ENCODE results near the gene COA4.

GRCh38 chr11:73888244-73888643 is 11.6 kb upstream of the COA4 start:
- TF ChIP-seq CTCF (IDR thresholded peaks at IDR 0.05; ENCODE audit: low read depth, low read length, poor library complexity, severe bottlenecking): no peak
- no peak for TF ChIP-seq EZH2phosphoT487 (IDR thresholded peaks at IDR 0.05; ENCODE audit: borderline replicate concordance, low read length)

All from DOHH2 (cell line).